Measurements from ENCODE around the gene FOXG1.

FOXG1 gene

DNA sequence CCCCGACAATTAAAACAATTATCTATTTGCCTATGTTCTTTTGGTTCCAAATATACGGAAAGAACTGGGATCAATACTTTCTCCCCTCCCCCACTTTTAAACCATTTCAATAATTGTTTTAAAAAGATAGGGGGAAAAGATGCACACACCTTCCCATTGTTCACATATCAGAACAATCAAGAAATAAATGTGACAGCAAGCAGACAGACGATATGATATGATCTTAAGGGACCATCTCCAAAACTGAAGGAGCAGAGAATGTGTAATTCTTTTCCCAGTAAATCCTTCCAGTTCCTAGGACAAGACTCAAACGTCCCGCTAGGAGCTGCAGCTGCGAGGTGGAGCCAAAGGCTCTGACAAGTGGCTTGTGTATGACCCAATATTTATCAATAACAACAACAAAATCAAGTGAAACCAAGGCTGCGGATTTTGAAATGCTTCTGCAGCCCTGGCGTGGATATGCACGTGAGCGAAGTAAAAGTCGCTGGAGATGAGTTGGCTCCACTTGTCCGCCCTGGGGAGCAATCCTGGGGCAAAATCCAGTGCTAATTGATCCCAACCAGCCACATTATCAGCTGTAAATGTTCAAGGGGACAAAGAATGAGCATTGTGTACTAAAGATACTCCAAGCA is 8.2 kb upstream of the FOXG1 start:
- no peaks in the 10 kb centered on the region for H3K36me3 Mint-ChIP-seq (ENCODE audit: low read depth)
- peaks cover 88% of the 10 kb centered on the region for H3K27me3 Mint-ChIP-seq
- peaks cover 5% of the 10 kb centered on the region for H3K9me3 Mint-ChIP-seq

GRCh38 chr14:28758885-28759652 is 7.5 kb upstream of the FOXG1 start:
- H3K27me3 Mint-ChIP-seq, result peaks cover 90% of the 10 kb centered on the region

More for the DNA sequence above, 8.2 kb upstream of the FOXG1 start:
- H3K27ac Mint-ChIP-seq, result no peak overlapping the region
- DNase-seq, result no peak
- no peak overlapping the region for H3K4me3 Mint-ChIP-seq
- ATAC-seq, result no peak
- no peaks in the 10 kb centered on the region for H3K4me1 Mint-ChIP-seq

DNA sequence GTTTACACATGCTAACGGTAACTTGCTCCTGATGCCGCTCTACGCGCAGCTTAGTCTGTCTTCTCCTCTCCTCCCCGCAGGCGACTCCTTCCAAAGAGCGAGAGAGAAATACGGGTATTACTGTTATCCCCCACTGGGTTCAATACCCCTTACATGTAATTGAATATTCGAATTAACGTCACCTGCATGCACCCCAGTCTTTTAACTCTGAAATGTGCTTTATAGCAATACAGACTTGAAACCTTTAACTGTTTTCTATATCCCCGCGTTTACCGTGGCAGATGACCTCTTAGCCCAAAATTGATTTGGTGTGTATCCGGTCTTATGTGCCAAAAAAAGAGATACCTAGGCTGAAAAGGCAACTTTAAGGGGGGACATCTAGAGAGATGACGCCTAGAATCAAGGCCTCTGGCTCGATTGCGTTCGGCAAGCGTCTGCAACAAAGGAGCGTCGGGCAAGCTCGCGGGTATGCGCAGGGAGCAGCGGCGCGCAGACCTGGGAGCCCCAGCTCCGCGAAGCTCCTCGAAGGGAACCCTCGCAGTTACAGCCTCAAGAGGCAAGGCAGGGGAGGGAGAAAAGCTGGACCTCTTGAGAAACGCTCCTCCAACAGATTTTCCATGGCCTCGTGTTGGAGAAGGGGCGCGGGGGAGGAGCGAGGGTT is 6.8 kb upstream of the FOXG1 start:
- Mint-ChIP-seq H3K4me1 (no peaks in the 10 kb centered on the region), H3K27me3 (peaks cover 88% of the 10 kb centered on the region), H3K36me3 (ENCODE audit: low read depth) (no peaks in the 10 kb centered on the region), H3K27ac (no peak overlapping the region), H3K4me3 (no peak overlapping the region), H3K9me3 (peaks cover 5% of the 10 kb centered on the region)
- ATAC-seq (no peak), DNase-seq (no peak)

More at GRCh38 chr14:28758885-28759652, 7.5 kb upstream of the FOXG1 start:
- no peak overlapping the region for H3K27ac Mint-ChIP-seq
- peaks cover 5% of the 10 kb centered on the region for H3K9me3 Mint-ChIP-seq
- no peaks in the 10 kb centered on the region for H3K4me1 Mint-ChIP-seq
- ATAC-seq (no peak), DNase-seq (no peak)
- H3K36me3 Mint-ChIP-seq (ENCODE audit: low read depth), result no peaks in the 10 kb centered on the region
- no peak overlapping the region for H3K4me3 Mint-ChIP-seq

DNA sequence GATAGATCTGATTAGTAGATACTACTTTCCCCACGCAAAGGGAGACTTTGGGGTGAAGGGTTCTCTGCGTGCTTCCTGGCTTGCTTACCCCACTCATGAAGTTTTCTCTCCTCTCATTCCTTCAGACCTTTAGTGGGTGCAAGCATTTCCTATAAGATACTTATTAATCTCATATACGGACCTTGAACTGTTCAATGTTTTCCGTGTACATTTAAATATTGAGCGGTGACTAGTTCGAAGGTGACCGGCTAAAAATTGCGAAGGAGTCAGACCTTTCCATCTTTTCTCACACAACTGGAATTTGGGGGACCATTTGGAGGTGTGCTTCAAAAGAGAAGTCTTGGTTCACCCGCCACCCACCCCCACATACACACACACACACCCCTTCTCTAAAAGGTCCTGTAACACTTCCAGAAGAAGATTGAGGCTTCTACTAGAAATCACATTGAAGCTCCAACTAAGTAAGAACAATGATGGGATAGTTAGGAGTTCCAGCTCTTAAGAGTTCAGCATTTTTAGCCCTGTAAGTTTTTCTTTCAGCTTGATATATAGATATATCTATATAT is 6.1 kb upstream of the FOXG1 start:
- no peak for ATAC-seq
- no peak overlapping the region for H3K27ac Mint-ChIP-seq
- H3K9me3 Mint-ChIP-seq, result peaks cover 5% of the 10 kb centered on the region
- peaks cover 1% of the 10 kb centered on the region for H3K36me3 Mint-ChIP-seq (ENCODE audit: low read depth)
- peaks cover 88% of the 10 kb centered on the region for H3K27me3 Mint-ChIP-seq
- no peak for DNase-seq
- peaks cover 3% of the 10 kb centered on the region for H3K4me1 Mint-ChIP-seq
- no peak overlapping the region for H3K4me3 Mint-ChIP-seq

- peaks cover 1% of the 10 kb centered on the region for H3K36me3 Mint-ChIP-seq (ENCODE audit: low read depth)
- peaks cover 5% of the 10 kb centered on the region for H3K9me3 Mint-ChIP-seq
- DNase-seq, result no peak
- ATAC-seq, result no peak
- peaks cover 82% of the 10 kb centered on the region for H3K27me3 Mint-ChIP-seq
- H3K4me3 Mint-ChIP-seq, result no peak overlapping the region
- H3K27ac Mint-ChIP-seq, result no peak overlapping the region
- peaks cover 7% of the 10 kb centered on the region for H3K4me1 Mint-ChIP-seq
These were observed 4.9 kb upstream of the FOXG1 start for GRCh38 chr14:28761438-28762291.

DNA sequence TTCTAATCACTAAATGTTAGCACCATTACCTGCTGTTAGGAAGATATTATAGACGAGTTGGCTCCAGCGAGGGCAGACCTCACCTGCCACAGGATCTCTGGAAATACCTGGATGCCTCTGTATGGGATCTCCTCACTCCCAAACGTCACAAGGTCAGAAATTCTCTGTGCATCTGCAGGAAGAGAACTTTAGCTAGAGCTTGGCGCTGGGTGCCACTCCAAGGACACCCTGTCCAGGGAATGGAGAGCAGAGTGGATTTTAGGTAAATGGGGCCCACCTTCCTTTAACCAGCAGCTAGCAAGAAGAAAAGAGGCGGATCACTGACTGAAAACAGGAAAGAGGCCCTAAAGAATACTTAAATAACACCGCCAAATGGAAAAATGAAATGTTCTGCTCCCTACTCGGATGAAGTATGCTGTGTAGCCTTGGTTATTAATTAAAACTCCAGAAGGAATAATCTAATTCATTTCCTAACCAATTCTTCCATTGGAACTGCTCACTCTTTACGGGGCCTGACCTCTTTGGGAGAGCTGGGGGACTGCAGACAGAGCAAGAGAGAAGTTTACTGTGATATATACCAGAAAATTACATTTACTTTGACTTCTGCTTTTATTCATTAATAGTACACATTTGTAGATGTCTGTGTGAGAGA is 4.2 kb upstream of the FOXG1 start:
- H3K27me3 Mint-ChIP-seq, result peaks cover 76% of the 10 kb centered on the region
- no peak for ATAC-seq

DNA sequence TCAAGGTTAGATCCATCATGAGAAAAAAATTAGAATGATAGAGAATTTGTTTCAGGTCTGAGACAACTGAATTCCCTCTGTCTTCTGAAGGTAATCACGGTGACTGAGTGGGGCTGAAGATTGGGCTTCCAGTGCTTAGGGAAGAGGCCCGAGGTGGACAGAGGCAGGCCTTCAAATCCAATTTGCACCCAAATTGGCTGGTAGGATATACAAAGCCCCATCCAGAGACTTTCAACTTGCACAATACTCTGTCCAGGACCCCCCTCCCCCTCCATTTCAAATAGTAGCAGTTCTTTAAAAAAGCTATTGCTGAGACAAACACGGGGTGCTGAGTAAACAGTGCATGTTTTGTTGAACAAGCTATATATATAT is 3.6 kb upstream of the FOXG1 start:
- Mint-ChIP-seq H3K27ac (no peak overlapping the region), H3K27me3 (peaks cover 75% of the 10 kb centered on the region), H3K9me3 (peaks cover 6% of the 10 kb centered on the region), H3K4me1 (peaks cover 7% of the 10 kb centered on the region), H3K36me3 (ENCODE audit: low read depth) (peaks cover 1% of the 10 kb centered on the region), H3K4me3 (no peak overlapping the region)
- DNase-seq (no peak), ATAC-seq (no peak)

More for the DNA sequence above, 4.2 kb upstream of the FOXG1 start:
- peaks cover 7% of the 10 kb centered on the region for H3K4me1 Mint-ChIP-seq
- no peak overlapping the region for H3K4me3 Mint-ChIP-seq
- DNase-seq, result no peak
- H3K36me3 Mint-ChIP-seq (ENCODE audit: low read depth), result peaks cover 1% of the 10 kb centered on the region
- no peak overlapping the region for H3K27ac Mint-ChIP-seq
- peaks cover 5% of the 10 kb centered on the region for H3K9me3 Mint-ChIP-seq

DNA sequence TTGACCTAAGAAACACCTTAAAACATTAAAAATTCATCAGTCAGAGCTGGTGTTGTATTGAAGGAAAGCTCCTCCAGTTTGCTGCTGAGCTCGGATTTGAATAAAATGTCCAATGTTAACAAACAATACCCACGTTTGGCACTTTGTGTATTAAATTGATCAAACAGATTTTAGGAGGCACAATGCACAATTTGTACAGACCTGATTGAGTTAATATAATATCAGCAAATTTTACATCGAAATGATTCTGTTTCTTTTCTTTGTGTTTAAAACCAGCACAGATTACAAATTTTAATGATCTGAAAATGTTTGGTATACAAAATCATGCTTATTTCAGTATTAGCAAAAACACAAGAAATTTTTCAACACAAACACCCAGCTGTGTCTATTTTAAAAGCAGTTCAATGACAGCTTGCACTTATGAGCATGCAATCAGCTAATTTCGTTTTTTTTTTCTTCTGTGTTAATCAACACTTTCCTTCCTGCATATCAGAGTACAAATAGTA is 2.8 kb upstream of the FOXG1 start:
- Mint-ChIP-seq H3K4me3 (no peak overlapping the region), H3K27ac (no peak overlapping the region), H3K27me3 (peaks cover 75% of the 10 kb centered on the region), H3K4me1 (peaks cover 12% of the 10 kb centered on the region), H3K36me3 (ENCODE audit: low read depth) (peaks cover 6% of the 10 kb centered on the region), H3K9me3 (peaks cover 10% of the 10 kb centered on the region)
- DNase-seq (no peak), ATAC-seq (no peak)

DNA sequence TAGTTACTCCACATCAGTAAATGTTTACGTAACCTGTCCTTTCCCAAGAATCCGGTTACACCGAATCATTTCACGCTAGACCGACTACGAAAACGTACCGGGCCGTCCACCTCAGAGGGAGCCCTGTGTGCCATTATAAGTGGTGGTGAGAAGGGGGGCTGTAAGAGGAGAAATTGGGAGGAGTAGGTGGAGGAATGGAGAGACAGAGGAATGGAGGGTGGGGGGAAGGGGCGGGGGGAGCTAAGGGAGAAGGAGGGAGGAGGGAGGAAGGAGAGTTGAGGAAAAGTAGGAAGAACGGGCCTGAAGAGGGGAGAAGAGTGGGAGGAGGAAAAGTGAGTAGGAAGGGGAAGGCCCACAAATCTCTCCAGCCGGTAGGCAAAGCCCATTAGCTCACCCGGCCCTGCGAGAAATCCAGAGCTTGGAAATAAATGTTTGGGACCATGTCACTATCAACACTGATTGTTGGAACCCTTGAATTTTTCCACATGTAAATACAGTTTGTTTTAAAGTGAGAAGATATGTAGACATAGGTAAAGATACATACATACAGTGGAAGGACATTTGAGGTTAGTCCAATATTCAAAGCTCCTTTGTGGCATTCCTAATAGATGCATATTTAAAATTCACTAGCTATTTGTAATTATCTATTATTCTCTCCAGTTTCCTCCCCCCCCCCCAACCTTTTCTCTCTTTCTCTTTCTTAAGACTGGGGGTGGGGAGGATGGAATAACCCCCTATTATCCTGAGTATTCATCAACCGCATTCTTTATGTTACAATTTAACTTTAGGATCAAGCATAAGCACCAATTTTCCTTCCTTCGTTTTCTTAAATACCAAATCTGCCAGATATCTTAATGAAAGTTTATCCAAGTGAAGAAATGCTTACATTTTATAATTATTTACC is 2.1 kb upstream of the FOXG1 start:
- no peak for DNase-seq
- peaks cover 7% of the 10 kb centered on the region for H3K36me3 Mint-ChIP-seq (ENCODE audit: low read depth)
- peaks cover 76% of the 10 kb centered on the region for H3K27me3 Mint-ChIP-seq
- ATAC-seq, result no peak
- peaks cover 12% of the 10 kb centered on the region for H3K4me1 Mint-ChIP-seq
- H3K9me3 Mint-ChIP-seq, result peaks cover 12% of the 10 kb centered on the region
- H3K4me3 Mint-ChIP-seq, result no peak overlapping the region
- no peak overlapping the region for H3K27ac Mint-ChIP-seq

DNA sequence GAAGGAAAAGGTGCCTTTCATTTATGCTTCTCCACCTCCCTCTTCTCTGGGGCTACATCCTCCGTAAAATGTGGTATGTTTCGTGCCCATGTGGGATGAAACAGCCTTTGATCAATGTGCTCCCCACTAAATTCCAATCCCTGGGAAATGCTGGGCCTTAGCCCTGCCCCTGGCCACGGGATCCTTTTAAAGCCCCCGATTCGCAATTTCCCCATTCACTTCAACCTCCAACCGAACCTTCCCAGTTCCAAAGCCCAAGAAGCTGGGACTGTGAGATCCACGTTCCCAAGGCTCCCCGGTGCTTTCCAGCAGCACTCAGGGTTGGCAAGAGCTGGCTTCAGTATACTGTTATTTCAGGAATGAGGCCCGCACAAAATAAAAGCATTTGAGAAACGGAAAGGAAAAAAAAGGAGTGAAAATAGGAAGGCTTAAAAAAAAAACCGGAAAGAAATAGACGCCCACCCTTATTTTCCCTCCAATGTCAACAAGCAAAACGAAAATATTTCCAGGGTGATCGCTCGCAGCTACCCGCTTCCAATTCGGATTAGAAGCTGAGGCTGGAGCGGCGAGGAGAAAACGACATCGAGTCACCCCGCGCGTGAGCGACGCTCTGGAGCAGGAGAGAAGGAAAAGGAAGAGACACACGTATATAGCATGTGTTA is 1.3 kb upstream of the FOXG1 start:
- H3K27me3 Mint-ChIP-seq, result peaks cover 69% of the 10 kb centered on the region
- no peak overlapping the region for H3K27ac Mint-ChIP-seq
- H3K36me3 Mint-ChIP-seq (ENCODE audit: low read depth), result peaks cover 7% of the 10 kb centered on the region
- DNase-seq (no peak), ATAC-seq (no peak)
- peaks cover 12% of the 10 kb centered on the region for H3K4me1 Mint-ChIP-seq
- peaks cover 12% of the 10 kb centered on the region for H3K9me3 Mint-ChIP-seq
- H3K4me3 Mint-ChIP-seq, result no peak overlapping the region

DNA sequence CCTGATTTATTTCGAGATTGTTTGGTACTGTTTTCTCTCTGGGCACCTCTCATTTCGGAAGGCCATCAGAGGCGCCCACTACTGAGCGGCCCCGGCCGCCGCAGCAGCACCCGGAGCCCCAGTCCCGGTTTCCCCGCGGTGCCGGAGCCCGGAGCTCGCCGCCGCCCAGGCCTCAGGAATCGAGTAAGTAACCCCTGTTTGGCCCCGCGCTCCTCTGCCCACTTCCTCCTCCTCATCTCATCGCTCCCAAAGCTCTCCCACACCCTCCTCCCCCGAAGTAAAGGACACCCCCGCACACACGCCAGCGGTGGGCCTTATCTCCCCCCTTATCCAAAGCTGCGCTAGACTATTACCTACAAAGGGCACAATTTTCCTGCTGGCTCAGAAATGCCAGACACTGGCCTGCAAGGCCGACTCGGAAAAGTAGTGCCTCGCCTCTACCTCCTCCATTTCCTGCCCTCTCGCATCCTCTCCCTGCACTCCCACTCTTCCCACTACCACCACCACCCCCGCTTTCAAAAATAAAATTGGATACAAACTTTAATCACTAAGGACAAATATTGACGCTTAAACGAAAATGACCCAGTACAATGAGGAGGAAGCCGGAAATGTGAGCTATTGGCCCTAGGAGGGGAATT is 637 bp upstream of the FOXG1 start:
- DNase-seq (no peak), ATAC-seq (no peak)
- Mint-ChIP-seq H3K4me3 (peak overlapping the region; percentile 61), H3K36me3 (ENCODE audit: low read depth) (peaks cover 7% of the 10 kb centered on the region), H3K9me3 (peaks cover 12% of the 10 kb centered on the region), H3K27me3 (peaks cover 69% of the 10 kb centered on the region), H3K27ac (no peak overlapping the region), H3K4me1 (peaks cover 12% of the 10 kb centered on the region)
